Measurements from ENCODE around the gene ACADL. TPM values are rescaled to one million over a fixed set of nuclear protein-coding genes. Genes with fewer than 3 reads are reported as not detected.

The ACADL gene
- not detected for polyA plus RNA-seq (2013, experiment 1 of 2; ENCODE audit: insufficient read length)
- polyA plus RNA-seq (2013, experiment 2 of 2; ENCODE audit: insufficient read length), result 0.30 TPM

GRCh38 chr2:210224941-210225672, at the start of gene ACADL:
Gene ACADL, minus strand, starts transcription at chr2:210225447. Its CDS starts 184 bp downstream, at chr2:210225263.
- peak; percentile 15 for DNase-seq

- no peak for DNase-seq
Measured at GRCh38 chr2:210271300-210271699, 46.1 kb upstream of the ACADL start.

GRCh38 chr2:210269148-210269547, 43.9 kb upstream of the ACADL start:
- DNase-seq, result no peak

- no peak for DNase-seq
Measured at GRCh38 chr2:210268281-210268680, 43.0 kb upstream of the ACADL start.

- DNase-seq, result no peak
Measured at GRCh38 chr2:210267698-210268097, 42.5 kb upstream of the ACADL start.

- no peak for DNase-seq
Measured at GRCh38 chr2:210264282-210264681, 39.0 kb upstream of the ACADL start.

- no peak for DNase-seq
Measured at GRCh38 chr2:210263841-210264240, 38.6 kb upstream of the ACADL start.

- no peak for DNase-seq
Measured at GRCh38 chr2:210262036-210262435, 36.8 kb upstream of the ACADL start.

GRCh38 chr2:210259687-210260086, 34.4 kb upstream of the ACADL start:
- DNase-seq, result no peak

GRCh38 chr2:210252699-210253606, 27.7 kb upstream of the ACADL start:
- DNase-seq, result no peak

GRCh38 chr2:210250622-210251021, 25.4 kb upstream of the ACADL start:
- DNase-seq, result no peak

- no peak for DNase-seq
Measured at GRCh38 chr2:210233487-210233886, 8.2 kb upstream of the ACADL start.

GRCh38 chr2:210230984-210231383, 5.7 kb upstream of the ACADL start:
- no peak for DNase-seq

- DNase-seq, result no peak
Measured at GRCh38 chr2:210230518-210230917, 5.3 kb upstream of the ACADL start.

GRCh38 chr2:210228586-210228985, 3.3 kb upstream of the ACADL start:
- no peak for DNase-seq

GRCh38 chr2:210227290-210228088, 2.2 kb upstream of the ACADL start:
- no peak for DNase-seq

GRCh38 chr2:210226223-210226622, 976 bp upstream of the ACADL start:
- DNase-seq, result no peak

- no peak for DNase-seq
Measured at GRCh38 chr2:210224591-210224940, 681 bp downstream of the ACADL start.

- no peak for DNase-seq
Measured at GRCh38 chr2:210215120-210215519, 10.1 kb downstream of the ACADL start.

GRCh38 chr2:210210185-210210584, 15.1 kb downstream of the ACADL start:
- DNase-seq, result no peak

GRCh38 chr2:210207929-210208328, 17.3 kb downstream of the ACADL start:
- no peak for DNase-seq

GRCh38 chr2:210203558-210203957, 21.7 kb downstream of the ACADL start:
- DNase-seq, result no peak

- no peak for DNase-seq
Measured at GRCh38 chr2:210203147-210203546, 22.1 kb downstream of the ACADL start.

Measured in fibroblast of skin of scalp (primary cell).